ENCODE data around the gene KIAA1328.

DNA sequence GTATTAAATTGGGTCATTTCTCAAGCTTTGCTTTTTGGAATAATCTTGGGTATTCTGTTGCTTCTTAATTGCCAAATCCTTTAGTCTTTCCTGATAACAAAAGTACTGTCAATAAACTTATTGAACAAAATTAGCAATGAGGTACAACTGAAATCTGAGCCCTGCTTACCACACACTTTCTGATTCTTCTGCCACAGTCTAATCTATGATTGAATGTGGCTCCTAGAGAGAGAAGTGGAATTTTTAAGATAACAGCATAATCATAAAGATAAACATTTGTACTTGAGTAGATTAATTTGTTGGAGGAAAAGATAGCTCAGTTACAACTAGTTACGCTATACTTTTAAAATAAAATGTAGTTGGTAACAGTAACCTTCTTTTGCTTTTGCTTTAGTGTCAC is 381.9 kb downstream of the KIAA1328 start:
- TF ChIP-seq ZFX (CRISPR knock-in tag; IDR thresholded peaks at IDR 0.05) (no peak), ZNF140 (CRISPR knock-in tag; IDR thresholded peaks at IDR 0.05) (no peak), ZSCAN29 (IDR thresholded peaks at IDR 0.05) (no peak), NR3C1 (CRISPR knock-in tag; IDR thresholded peaks at IDR 0.05) (no peak), CEBPB (tag; IDR thresholded peaks at IDR 0.05) (no peak), MYC (IDR thresholded peaks at IDR 0.05; ENCODE audit: low read depth, low read length) (no peak), MYC (CRISPR knock-in tag; IDR thresholded peaks at IDR 0.05; ENCODE audit: borderline replicate concordance, low read depth) (no peak), ZNF282 (CRISPR knock-in tag; IDR thresholded peaks at IDR 0.05) (no peak), SP1 (CRISPR knock-in tag; IDR thresholded peaks at IDR 0.05) (no peak), ELF1 (tag; IDR thresholded peaks at IDR 0.05) (no peak), CHD2 (IDR thresholded peaks at IDR 0.05; ENCODE audit: low read depth, low read length) (no peak), POLR2A (conservative IDR thresholded peaks at IDR 0.05) (no peak), BDP1 (IDR thresholded peaks at IDR 0.05; ENCODE audit: insufficient read depth, insufficient read length) (no peak)
- TF ChIP-seq, protein P1, sequence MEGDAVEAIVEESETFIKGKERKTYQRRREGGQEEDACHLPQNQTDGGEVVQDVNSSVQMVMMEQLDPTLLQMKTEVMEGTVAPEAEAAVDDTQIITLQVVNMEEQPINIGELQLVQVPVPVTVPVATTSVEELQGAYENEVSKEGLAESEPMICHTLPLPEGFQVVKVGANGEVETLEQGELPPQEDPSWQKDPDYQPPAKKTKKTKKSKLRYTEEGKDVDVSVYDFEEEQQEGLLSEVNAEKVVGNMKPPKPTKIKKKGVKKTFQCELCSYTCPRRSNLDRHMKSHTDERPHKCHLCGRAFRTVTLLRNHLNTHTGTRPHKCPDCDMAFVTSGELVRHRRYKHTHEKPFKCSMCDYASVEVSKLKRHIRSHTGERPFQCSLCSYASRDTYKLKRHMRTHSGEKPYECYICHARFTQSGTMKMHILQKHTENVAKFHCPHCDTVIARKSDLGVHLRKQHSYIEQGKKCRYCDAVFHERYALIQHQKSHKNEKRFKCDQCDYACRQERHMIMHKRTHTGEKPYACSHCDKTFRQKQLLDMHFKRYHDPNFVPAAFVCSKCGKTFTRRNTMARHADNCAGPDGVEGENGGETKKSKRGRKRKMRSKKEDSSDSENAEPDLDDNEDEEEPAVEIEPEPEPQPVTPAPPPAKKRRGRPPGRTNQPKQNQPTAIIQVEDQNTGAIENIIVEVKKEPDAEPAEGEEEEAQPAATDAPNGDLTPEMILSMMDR (IDR thresholded peaks at IDR 0.05 in 2 of 3, conservative IDR thresholded peaks at IDR 0.05 in 1 of 3; ENCODE audit: insufficient read depth in 2 of 3, low read depth in 1 of 3, low read length in 3 of 3), result no peak

Data from K562 (cell line).